Type B pancreatic cell (in vitro differentiated cells): ENCODE measurements around the gene LRRC26. TPM values are rescaled to one million over a fixed set of nuclear protein-coding genes. Genes with fewer than 3 reads are reported as not detected.
"Not testable (repeated sequence)": the region's sequence is repeated elsewhere in the genome, so short reads cannot be mapped to it uniquely, and the experiment has no call there.

Experiments
- DNase-seq: peaks from one replicate; pipeline ENCODE4 v3.0.0; 2021; ENCODE audit warnings: mixed read lengths; ENCODE audit not compliant: unreplicated experiment; ENCODE audit errors: extremely low spot score
- H3K27ac Mint-ChIP-seq: 2 replicates; pipeline ENCODE4 v1.8.0; 2021; ENCODE audit warnings: mild to moderate bottlenecking, mixed read lengths
- H3K27me3 Mint-ChIP-seq: 2 replicates; pipeline ENCODE4 v1.8.0; 2021; ENCODE audit warnings: mixed read lengths
- H3K36me3 Mint-ChIP-seq: 2 replicates; pipeline ENCODE4 v1.8.0; 2021; ENCODE audit warnings: mixed read lengths
- H3K4me1 Mint-ChIP-seq: one replicate; pipeline ENCODE4 v1.8.0; 2021; ENCODE audit warnings: mixed read lengths; ENCODE audit not compliant: unreplicated experiment
- H3K4me3 Mint-ChIP-seq: 2 replicates; pipeline ENCODE4 v1.8.0; 2021; ENCODE audit warnings: mild to moderate bottlenecking, mixed read lengths
- H3K9me3 Mint-ChIP-seq: 2 replicates; pipeline ENCODE4 v1.8.0; 2021; ENCODE audit warnings: mixed read lengths
- CTCF ChIP-seq: fragments of 200-600 bp; sonication (generic); conservative IDR thresholded peaks from 2 replicates; pipeline ENCODE4 v1.5.0; 2021; ENCODE audit warnings: antibody characterized with exemption, mild to moderate bottlenecking
- microRNA-seq: library from miRNA; unstranded; fragments of <30 nt; microRNA quantifications from one replicate; pipeline ENCODE4, GENCODE V29; 2020
- total RNA-seq: library from RNA; stranded (reverse); gene quantifications from 2 replicates; pipeline ENCODE4 v1.2.1, GENCODE V29; 2021; ENCODE audit warnings: low replicate concordance

The LRRC26 gene
- total RNA-seq, 1 donor from 2014 or later, result 0.77 TPM

GRCh38 chr9:137126786-137127185 lies 43.1 kb downstream of the LRRC26 start:
- Mint-ChIP-seq H3K9me3 (no peaks in the 10 kb centered on the region), H3K4me1 (peaks cover 30% of the 10 kb centered on the region), H3K27me3 (peaks cover 2% of the 10 kb centered on the region), H3K4me3 (peak overlapping the region; percentile 91), H3K27ac (no peak overlapping the region), H3K36me3 (no peaks in the 10 kb centered on the region)
- no peak for TF ChIP-seq CTCF
- no peak for DNase-seq

- H3K27me3 Mint-ChIP-seq, H3K9me3 Mint-ChIP-seq, DNase-seq, H3K27ac Mint-ChIP-seq, H3K36me3 Mint-ChIP-seq, H3K4me3 Mint-ChIP-seq: not testable (repeated sequence)
- peaks cover 31% of the 10 kb centered on the region for H3K4me1 Mint-ChIP-seq
These were observed 45.8 kb downstream of the LRRC26 start for GRCh38 chr9:137123952-137124462.

- H3K4me1 Mint-ChIP-seq, result peaks cover 26% of the 10 kb centered on the region
- no peak overlapping the region for H3K27ac Mint-ChIP-seq
- no peaks in the 10 kb centered on the region for H3K9me3 Mint-ChIP-seq
- no peak overlapping the region for H3K4me3 Mint-ChIP-seq
- no peak for DNase-seq
- H3K27me3 Mint-ChIP-seq, result no peaks in the 10 kb centered on the region
- H3K36me3 Mint-ChIP-seq, result no peaks in the 10 kb centered on the region
- no peak for TF ChIP-seq CTCF
These were observed 46.4 kb downstream of the LRRC26 start for GRCh38 chr9:137123468-137123837.

- H3K36me3 Mint-ChIP-seq, H3K4me3 Mint-ChIP-seq, H3K9me3 Mint-ChIP-seq, H3K27me3 Mint-ChIP-seq, DNase-seq, H3K27ac Mint-ChIP-seq: not testable (repeated sequence)
- H3K4me1 Mint-ChIP-seq, result peaks cover 21% of the 10 kb centered on the region
These were observed 46.9 kb downstream of the LRRC26 start for GRCh38 chr9:137122796-137123467.

- not testable (repeated sequence) for H3K27ac Mint-ChIP-seq, H3K4me3 Mint-ChIP-seq, H3K9me3 Mint-ChIP-seq, H3K27me3 Mint-ChIP-seq, H3K36me3 Mint-ChIP-seq, DNase-seq
- H3K4me1 Mint-ChIP-seq, result peaks cover 16% of the 10 kb centered on the region
These were observed 47.7 kb downstream of the LRRC26 start for GRCh38 chr9:137121927-137122795.

Small RNA genes lying within 50 kb of the gene (microRNA-seq; reads per million reads assigned to microRNA genes)
- gene MIR3621, result not detected

Other genes with a start within 250 kb of the LRRC26 start
- gene FBXW5, start 225.3 kb downstream of the LRRC26 start, total RNA-seq, result 82.8 and 110 TPM in 2 replicates
- gene C8G, start 224.8 kb downstream of the LRRC26 start, total RNA-seq, result 2.8 and 4.1 TPM in 2 replicates
- 7.9 and 8.3 TPM in 2 replicates for gene LCN12, start 217.8 kb downstream of the LRRC26 start, total RNA-seq
- gene PTGDS, start 192.5 kb downstream of the LRRC26 start, total RNA-seq, result 1.4 and 1.7 TPM in 2 replicates
- gene LCNL1, start 187.1 kb downstream of the LRRC26 start, total RNA-seq, result not detected in 2 replicates
- gene PAXX, start 177.6 kb downstream of the LRRC26 start, total RNA-seq, result 63.4 and 100 TPM in 2 replicates
- gene CLIC3, start 173.5 kb downstream of the LRRC26 start, total RNA-seq, result 38.6 and 63.3 TPM in 2 replicates
- 44.7 and 47.7 TPM in 2 replicates for gene ABCA2, start 141.8 kb downstream of the LRRC26 start, total RNA-seq
- gene FUT7, start 138.0 kb downstream of the LRRC26 start, total RNA-seq, result not detected in 2 replicates
- gene NPDC1, start 123.9 kb downstream of the LRRC26 start, total RNA-seq, result 68.0 and 70.3 TPM in 2 replicates
- gene ENTPD2, start 116.0 kb downstream of the LRRC26 start, total RNA-seq, result 3.3 and 6.4 TPM in 2 replicates
- 19.1 and 21.9 TPM in 2 replicates for gene SAPCD2, start 99.5 kb downstream of the LRRC26 start, total RNA-seq
- 3.4 and 5.4 TPM in 2 replicates for gene UAP1L1, start 92.5 kb downstream of the LRRC26 start, total RNA-seq
- gene MAN1B1, start 83.1 kb downstream of the LRRC26 start, total RNA-seq, result 50.3 and 58.9 TPM in 2 replicates
- gene DPP7, start 55.3 kb downstream of the LRRC26 start, total RNA-seq, result 86.5 and 86.7 TPM in 2 replicates
- gene GRIN1, start 30.9 kb downstream of the LRRC26 start, total RNA-seq, result 0.29 and 0.94 TPM in 2 replicates
- not detected in 2 replicates for gene TMEM210, start 2.0 kb upstream of the LRRC26 start, total RNA-seq
- gene ANAPC2, start 18.5 kb upstream of the LRRC26 start, total RNA-seq, result 63.5 and 65.0 TPM in 2 replicates
- gene SSNA1, start 18.6 kb upstream of the LRRC26 start, total RNA-seq, result 64.9 and 74.8 TPM in 2 replicates
- gene TPRN, start 30.7 kb upstream of the LRRC26 start, total RNA-seq, result 24.1 and 28.4 TPM in 2 replicates
- gene TMEM203, start 35.6 kb upstream of the LRRC26 start, total RNA-seq, result 42.3 and 46.3 TPM in 2 replicates
- 18.9 and 28.0 TPM in 2 replicates for gene NDOR1, start 35.6 kb upstream of the LRRC26 start, total RNA-seq
- gene RNF208, start 52.2 kb upstream of the LRRC26 start, total RNA-seq, result 12.1 and 15.7 TPM in 2 replicates
- 0.86 and 1.5 TPM in 2 replicates for gene CYSRT1, start 55.1 kb upstream of the LRRC26 start, total RNA-seq
- gene RNF224, start 57.5 kb upstream of the LRRC26 start, total RNA-seq, result 0.36 and 0.48 TPM in 2 replicates
- gene SLC34A3, start 60.9 kb upstream of the LRRC26 start, total RNA-seq, result 0.41 and 0.81 TPM in 2 replicates
- 326 and 349 TPM in 2 replicates for gene TUBB4B, start 71.2 kb upstream of the LRRC26 start, total RNA-seq
- 0.31 TPM in 1 of 2 replicates, not detected in the other for gene STPG3, start 81.2 kb upstream of the LRRC26 start, total RNA-seq
- gene NELFB, start 85.3 kb upstream of the LRRC26 start, total RNA-seq, result 52.4 and 61.9 TPM in 2 replicates
- gene TOR4A, start 107.7 kb upstream of the LRRC26 start, total RNA-seq, result 2.7 and 4.5 TPM in 2 replicates
- gene NRARP, start 132.2 kb upstream of the LRRC26 start, total RNA-seq, result 17.9 and 21.7 TPM in 2 replicates